IPS DF 6.9 (cell line): ENCODE data around the gene HDDC2.

Experiments
- DNase-seq: peaks from one replicate; pipeline ENCODE4 v3.0.0-alpha.2; 2013; ENCODE audit warnings: low read depth, low spot score
- H3K27ac ChIP-seq: one replicate; pipeline ENCODE4 v1.5.1; 2013; ENCODE audit warnings: low read length, control low read depth
- H3K27me3 ChIP-seq: 2 replicates; pipeline ENCODE4 v1.6.1; 2013; ENCODE audit warnings: mild to moderate bottlenecking, low read length; ENCODE audit not compliant: control insufficient read depth, insufficient read depth
- H3K36me3 ChIP-seq: 2 replicates; pipeline ENCODE4 v1.6.1; 2013; ENCODE audit warnings: low read length; ENCODE audit not compliant: control insufficient read depth, insufficient read depth
- H3K4me1 ChIP-seq: 2 replicates; pipeline ENCODE4 v1.6.1; 2013; ENCODE audit warnings: low read length; ENCODE audit not compliant: control insufficient read depth, insufficient read depth
- H3K4me3 ChIP-seq: 2 replicates; pipeline ENCODE4 v1.5.1; 2013; ENCODE audit warnings: mild to moderate bottlenecking, low read length
- H3K9me3 ChIP-seq: 2 replicates; pipeline ENCODE4 v1.6.1; 2013; ENCODE audit warnings: low read length, inconsistent platforms; ENCODE audit not compliant: control insufficient read depth, insufficient read depth
- WGBS: extraction: QIAGEN DNeasy Blood & Tissue Kit; methylation state at CpG from one replicate; pipeline ENCODE4 v1.1.7; 2013; ENCODE audit warnings: mixed read lengths, missing lambda C conversion rate; ENCODE audit not compliant: insufficient read length, insufficient coverage; 5-methylcytosine and 5-hydroxymethylcytosine counted together

Gene HDDC2

GRCh38 chr6:125237764-125238163 is 64.0 kb downstream of the HDDC2 start:
- H3K27me3 ChIP-seq = no peaks in the 10 kb centered on the region
- no peak overlapping the region for H3K27ac ChIP-seq
- no peak for DNase-seq
- no peaks in the 10 kb centered on the region for H3K36me3 ChIP-seq
- H3K9me3 ChIP-seq = no peaks in the 10 kb centered on the region
- H3K4me1 ChIP-seq = no peaks in the 10 kb centered on the region
- no CpG with 5 or more reads among the region's 4 CpGs for WGBS
- H3K4me3 ChIP-seq = no peak overlapping the region

- no peaks in the 10 kb centered on the region for H3K36me3 ChIP-seq
- no CpG with 5 or more reads among the region's 5 CpGs for WGBS
- no peak overlapping the region for H3K4me3 ChIP-seq
- H3K27me3 ChIP-seq = no peaks in the 10 kb centered on the region
- no peaks in the 10 kb centered on the region for H3K4me1 ChIP-seq
- DNase-seq = no peak
- H3K9me3 ChIP-seq = no peaks in the 10 kb centered on the region
- no peak overlapping the region for H3K27ac ChIP-seq
Observed at GRCh38 chr6:125236536-125237327, 65.0 kb downstream of the HDDC2 start.

GRCh38 chr6:125233202-125233601 is 68.6 kb downstream of the HDDC2 start:
- H3K27me3 ChIP-seq = no peaks in the 10 kb centered on the region
- no peaks in the 10 kb centered on the region for H3K36me3 ChIP-seq
- no peak overlapping the region for H3K4me3 ChIP-seq
- DNase-seq = no peak
- WGBS = no CpG with 5 or more reads among the region's 3 CpGs
- H3K9me3 ChIP-seq = no peaks in the 10 kb centered on the region
- no peaks in the 10 kb centered on the region for H3K4me1 ChIP-seq
- no peak overlapping the region for H3K27ac ChIP-seq

- Histone ChIP-seq H3K9me3 (no peaks in the 10 kb centered on the region), H3K27me3 (no peaks in the 10 kb centered on the region), H3K4me3 (no peak overlapping the region), H3K27ac (no peak overlapping the region), H3K4me1 (no peaks in the 10 kb centered on the region), H3K36me3 (no peaks in the 10 kb centered on the region)
- no CpG with 5 or more reads among the region's 1 CpG for WGBS
- DNase-seq = no peak
Observed at GRCh38 chr6:125232466-125232865, 69.3 kb downstream of the HDDC2 start.

- WGBS = no CpG with 5 or more reads among the region's 7 CpGs
- H3K36me3 ChIP-seq = no peaks in the 10 kb centered on the region
Observed at GRCh38 chr6:125231574-125232343, 70.0 kb downstream of the HDDC2 start.

GRCh38 chr6:125231133-125231532 is 70.6 kb downstream of the HDDC2 start:
- Histone ChIP-seq H3K27ac (no peak overlapping the region), H3K4me3 (no peak overlapping the region), H3K9me3 (no peaks in the 10 kb centered on the region), H3K36me3 (no peaks in the 10 kb centered on the region), H3K27me3 (no peaks in the 10 kb centered on the region), H3K4me1 (no peaks in the 10 kb centered on the region)
- WGBS = no CpG with 5 or more reads among the region's 1 CpG
- DNase-seq = no peak

More at GRCh38 chr6:125231574-125232343, 70.0 kb downstream of the HDDC2 start:
- Histone ChIP-seq H3K4me3 (no peak overlapping the region), H3K27me3 (no peaks in the 10 kb centered on the region), H3K4me1 (no peaks in the 10 kb centered on the region), H3K27ac (no peak overlapping the region), H3K9me3 (no peaks in the 10 kb centered on the region)
- no peak for DNase-seq

GRCh38 chr6:125230674-125231073 is 71.1 kb downstream of the HDDC2 start:
- Histone ChIP-seq H3K27me3 (no peaks in the 10 kb centered on the region), H3K4me1 (no peaks in the 10 kb centered on the region), H3K9me3 (no peaks in the 10 kb centered on the region), H3K27ac (no peak overlapping the region), H3K36me3 (no peaks in the 10 kb centered on the region), H3K4me3 (no peak overlapping the region)
- no CpG with 5 or more reads among the region's 3 CpGs for WGBS
- no peak for DNase-seq

GRCh38 chr6:125228981-125229479 is 72.7 kb downstream of the HDDC2 start:
- H3K9me3 ChIP-seq = no peaks in the 10 kb centered on the region
- no peaks in the 10 kb centered on the region for H3K27me3 ChIP-seq
- H3K4me3 ChIP-seq = no peak overlapping the region
- H3K36me3 ChIP-seq = no peaks in the 10 kb centered on the region
- no CpG with 5 or more reads among the region's 6 CpGs for WGBS
- H3K4me1 ChIP-seq = no peaks in the 10 kb centered on the region
- no peak overlapping the region for H3K27ac ChIP-seq
- DNase-seq = no peak

- H3K4me1 ChIP-seq = no peaks in the 10 kb centered on the region
- no peaks in the 10 kb centered on the region for H3K27me3 ChIP-seq
- no peak overlapping the region for H3K4me3 ChIP-seq
- no CpG with 5 or more reads among the region's 6 CpGs for WGBS
- H3K27ac ChIP-seq = no peak overlapping the region
- no peaks in the 10 kb centered on the region for H3K36me3 ChIP-seq
- DNase-seq = no peak
- no peaks in the 10 kb centered on the region for H3K9me3 ChIP-seq
Observed at GRCh38 chr6:125227244-125227643, 74.5 kb downstream of the HDDC2 start.
